Measurements from ENCODE around the gene ODF2.
A peak's percentile ranks its signal among the peaks of the same experiment; 100 is the strongest.

ODF2 gene

GRCh38 chr9:128528445-128529160, 72.8 kb downstream of the ODF2 start:
- no peak for DNase-seq (ENCODE audit: low read depth in 3 of 3)

- DNase-seq (ENCODE audit: low read depth in 3 of 3), result no peak
Measured at GRCh38 chr9:128529191-128529590, 73.4 kb downstream of the ODF2 start.

- no peak for DNase-seq (ENCODE audit: low read depth in 3 of 3)
Measured at GRCh38 chr9:128532581-128532980, 76.8 kb downstream of the ODF2 start.

GRCh38 chr9:128540634-128541360, 85.0 kb downstream of the ODF2 start:
- DNase-seq (ENCODE audit: low read depth in 3 of 3), result no peak

GRCh38 chr9:128546504-128546903, 90.7 kb downstream of the ODF2 start:
- DNase-seq (ENCODE audit: low read depth in 3 of 3), result no peak

GRCh38 chr9:128548876-128549275, 93.1 kb downstream of the ODF2 start:
- no peak for DNase-seq (ENCODE audit: low read depth in 3 of 3)

- DNase-seq (ENCODE audit: low read depth in 3 of 3), result peak; percentile 17 to 40 (median 37)
Measured at GRCh38 chr9:128550226-128550625, 94.4 kb downstream of the ODF2 start.

Data from stimulated activated CD4-positive, alpha-beta T cell treated with anti-CD3 and anti-CD28 coated beads, TNF-alpha, amount 100 ng/mL, for 24 hours (primary cell).